Measurements from ENCODE around the gene POLR2E. TPM values are rescaled to one million over a fixed set of nuclear protein-coding genes. Genes with fewer than 3 reads are reported as not detected.

Gene POLR2E
- total and polyA plus RNA-seq, 2 of the 13 experiments (the other 11 are each of a cell fraction or from before 2014, with no cell fraction given) = 140 to 272 TPM

- no peak for TF ChIP-seq HMGXB3 (CRISPR knock-in tag; IDR thresholded peaks at IDR 0.05; ENCODE audit: borderline replicate concordance)
- no peak for TF ChIP-seq CBX5 (CRISPR knock-in tag; IDR thresholded peaks at IDR 0.05; ENCODE audit: borderline replicate concordance)
- TF ChIP-seq CBFB (CRISPR knock-in tag; IDR thresholded peaks at IDR 0.05) = peak; percentile 68; the same call in 1 of the 2 replicates
- TF ChIP-seq GMEB1 (CRISPR knock-in tag; IDR thresholded peaks at IDR 0.05; ENCODE audit: borderline replicate concordance) = no peak
- TF ChIP-seq ZFP91 (CRISPR knock-in tag; IDR thresholded peaks at IDR 0.05; ENCODE audit: borderline replicate concordance) = 0 out of 2 replicates have a peak, but pooled peaks have one; percentile 12
- TF ChIP-seq KDM5B (CRISPR knock-in tag; IDR thresholded peaks at IDR 0.05; ENCODE audit: borderline replicate concordance) = peak; percentile 68; the same call in 1 of the 2 replicates
- TF ChIP-seq KLF12 (CRISPR knock-in tag; IDR thresholded peaks at IDR 0.05; ENCODE audit: borderline replicate concordance) = no peak
- 0 out of 2 replicates have a peak, but pooled peaks have one; percentile 7 for TF ChIP-seq ZNF484 (CRISPR knock-in tag; IDR thresholded peaks at IDR 0.05; ENCODE audit: borderline replicate concordance, low read depth)
- peak; percentile 46; the same call in 1 of the 2 replicates for TF ChIP-seq ZMAT3 (CRISPR knock-in tag; conservative IDR thresholded peaks at IDR 0.05)
- no peak for TF ChIP-seq DNMT3B (CRISPR knock-in tag; conservative IDR thresholded peaks at IDR 0.05)
- TF ChIP-seq ZNF607 (CRISPR knock-in tag; IDR thresholded peaks at IDR 0.05; ENCODE audit: borderline replicate concordance) = no peak; the same call in 1 of the 2 replicates
- no peak for TF ChIP-seq BHLHE40 (IDR thresholded peaks at IDR 0.05; ENCODE audit: low read length)
- 0 out of 2 replicates have a peak, but pooled peaks have one; percentile 63 for TF ChIP-seq ZNF724P (CRISPR knock-in tag; IDR thresholded peaks at IDR 0.05; ENCODE audit: borderline replicate concordance)
- TF ChIP-seq ZNF747 (CRISPR knock-in tag; IDR thresholded peaks at IDR 0.05; ENCODE audit: borderline replicate concordance) = peak; percentile 60
- TF ChIP-seq MTA1 (CRISPR knock-in tag; IDR thresholded peaks at IDR 0.05; ENCODE audit: borderline replicate concordance) = peak; percentile 72; the same call in 1 of the 2 replicates
- no peak for TF ChIP-seq MAZ (IDR thresholded peaks at IDR 0.05; ENCODE audit: borderline replicate concordance, low read depth, low read length)
- TF ChIP-seq MAZ (CRISPR knock-in tag; IDR thresholded peaks at IDR 0.05; ENCODE audit: low read depth) = peak; percentile 66; the same call in 1 of the 2 replicates
- no peak for TF ChIP-seq ZNF101 (CRISPR knock-in tag; IDR thresholded peaks at IDR 0.05; ENCODE audit: borderline replicate concordance, low read depth)
- TF ChIP-seq MTA3 (CRISPR knock-in tag; IDR thresholded peaks at IDR 0.05) = no peak
- TF ChIP-seq ZNF660 (CRISPR knock-in tag; IDR thresholded peaks at IDR 0.05; ENCODE audit: borderline replicate concordance, low read depth) = no peak
Observed at GRCh38 chr19:1064661-1065605, 30.2 kb downstream of the POLR2E start (continued).
